CD4-positive, alpha-beta T cell treated with Interleukin-21 for 1 hour (primary cell): ENCODE results near the gene NPAS3.

Experiments
- DNase-seq: peaks from one replicate; pipeline ENCODE4 v3.0.0-alpha.2; 2020

Gene NPAS3

GRCh38 chr14:33529787-33530757 lies 591.4 kb downstream of the NPAS3 start:
- no peak for DNase-seq

GRCh38 chr14:33532553-33532952 lies 593.9 kb downstream of the NPAS3 start:
- no peak for DNase-seq

- DNase-seq = no peak
Observed at GRCh38 chr14:33534104-33534503, 595.4 kb downstream of the NPAS3 start.

GRCh38 chr14:33534632-33535031 lies 596.0 kb downstream of the NPAS3 start:
- no peak for DNase-seq

GRCh38 chr14:33539918-33540357 lies 601.3 kb downstream of the NPAS3 start:
- no peak for DNase-seq

- DNase-seq = no peak
Observed at GRCh38 chr14:33541171-33541570, 602.5 kb downstream of the NPAS3 start.

GRCh38 chr14:33542338-33543287 lies 603.9 kb downstream of the NPAS3 start:
- DNase-seq = no peak

- no peak for DNase-seq
Observed at GRCh38 chr14:33545696-33546095, 607.0 kb downstream of the NPAS3 start.

GRCh38 chr14:33548606-33549005 lies 609.9 kb downstream of the NPAS3 start:
- DNase-seq = no peak

GRCh38 chr14:33551963-33552362 lies 613.3 kb downstream of the NPAS3 start:
- DNase-seq = no peak

- DNase-seq = no peak
Observed at GRCh38 chr14:33553706-33554278, 615.1 kb downstream of the NPAS3 start.

GRCh38 chr14:33554988-33555387 lies 616.3 kb downstream of the NPAS3 start:
- DNase-seq = no peak

GRCh38 chr14:33555710-33556350 lies 617.2 kb downstream of the NPAS3 start:
- no peak for DNase-seq

GRCh38 chr14:33556382-33557121 lies 617.9 kb downstream of the NPAS3 start:
- DNase-seq = no peak

- DNase-seq = no peak
Observed at GRCh38 chr14:33560718-33561431, 622.2 kb downstream of the NPAS3 start.

- DNase-seq = no peak
Observed at GRCh38 chr14:33561488-33562175, 623.0 kb downstream of the NPAS3 start.

- DNase-seq = no peak
Observed at GRCh38 chr14:33563191-33563900, 624.7 kb downstream of the NPAS3 start.

GRCh38 chr14:33563901-33564197 lies 625.2 kb downstream of the NPAS3 start:
- no peak for DNase-seq

GRCh38 chr14:33564774-33565630 lies 626.3 kb downstream of the NPAS3 start:
- DNase-seq = no peak
